Astrocyte of the cerebellum (primary cell): ENCODE data around the gene ZNF700.
A peak's percentile ranks its signal among the peaks of the same experiment; 100 is the strongest.
"Not testable (repeated sequence)": the region's sequence is repeated elsewhere in the genome, so short reads cannot be mapped to it uniquely, and the experiment has no call there.

Experiments
- DNase-seq: peaks from one replicate; pipeline ENCODE4 v3.0.0-alpha.2; 2011; ENCODE audit warnings: low read depth
- H3K4me3 ChIP-seq: 2 replicates; pipeline ENCODE4 v1.5.1; 2011; ENCODE audit warnings: mild to moderate bottlenecking, low read depth, low read length, moderate library complexity
- CTCF ChIP-seq: IDR thresholded peaks from 2 replicates; pipeline ENCODE4 v1.5.1; 2012; ENCODE audit warnings: low read length, low read depth, moderate library complexity, mild to moderate bottlenecking; ENCODE audit errors: missing control alignments
- in situ Hi-C: cut with HindIII; loops from 2 replicates; pipeline ENCODE4 v1.10.0; 2017; ENCODE audit warnings: low sequenced_read_pairs

ZNF700 gene

DNA sequence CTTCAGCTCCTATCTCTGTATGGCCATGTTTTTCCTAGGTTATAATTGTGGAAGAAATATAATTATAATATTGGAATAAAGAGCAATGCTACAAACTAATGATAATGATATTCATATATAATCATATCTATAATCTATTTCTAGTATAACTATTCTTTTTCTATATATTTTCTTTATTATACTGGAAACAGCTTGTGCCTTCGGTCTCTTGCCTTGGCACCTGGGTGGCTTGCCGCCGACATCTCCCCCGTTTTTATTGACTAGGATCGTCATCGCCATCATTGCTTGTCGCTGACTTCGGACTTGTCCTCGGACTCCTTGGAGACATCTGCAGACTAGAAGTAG lies 64.2 kb downstream of the ZNF700 start:
- peak overlapping the region; percentile 82 for H3K4me3 ChIP-seq
- DNase-seq, result no peak
- TF ChIP-seq CTCF, result no peak
- in situ Hi-C loops, result no loop called here

DNA sequence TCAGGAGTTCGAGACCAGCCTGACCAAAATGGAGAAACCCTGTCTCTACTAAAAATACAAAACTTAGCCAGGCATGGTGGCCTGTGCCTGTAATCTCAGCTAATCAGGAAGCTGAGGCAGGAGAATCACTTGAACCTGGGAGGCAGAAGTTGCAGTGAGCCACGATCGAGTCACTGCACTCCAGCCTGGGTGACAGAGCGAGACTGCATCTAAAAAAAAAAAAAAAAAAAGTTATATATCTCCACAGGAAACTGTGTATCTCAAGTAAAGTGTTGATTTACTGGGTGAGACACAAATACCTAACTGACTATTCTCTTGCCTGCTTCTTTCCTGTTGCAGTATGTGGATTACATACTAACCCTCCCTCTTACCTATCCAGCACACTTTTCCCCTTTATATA lies 67.0 kb downstream of the ZNF700 start:
- in situ Hi-C loops, H3K4me3 ChIP-seq, DNase-seq: not testable (repeated sequence)

GRCh38 chr19:11995174-11995573 lies 70.3 kb downstream of the ZNF700 start:
- in situ Hi-C loops, result no loop called here
- TF ChIP-seq CTCF, result no peak
- no peak for DNase-seq
- no peak overlapping the region for H3K4me3 ChIP-seq
